Kidney (tissue), 14 donors: ENCODE measurements around the gene GCK. TPM values are rescaled to one million over a fixed set of nuclear protein-coding genes. Genes with fewer than 3 reads are reported as not detected.

Experiments used
- DNase-seq, 5 donors: peaks; one replicate each; pipeline ENCODE4 v3.0.0-alpha.2; 2013 to 2020
- FAIRE-seq: peaks from 2 replicates; lab custom pipeline; 2012; peaks lifted over from hg19 to GRCh38; lab: Jason Lieb, UNC
- H3K27ac ChIP-seq, 2 donors: one replicate each; pipeline ENCODE4 v1.7.0; 2013; ENCODE audit warnings: low read depth in 2 of 2, low read length in 2 of 2, inconsistent platforms in 1 of 2
- H3K27me3 ChIP-seq: one replicate; pipeline ENCODE4 v1.7.1; 2013; ENCODE audit warnings: low read length, inconsistent platforms; ENCODE audit not compliant: control insufficient read depth, insufficient read depth
- H3K36me3 ChIP-seq, 3 donors: one replicate each; pipeline versions ENCODE4 v1.7.0 to v1.7.1; 2013; ENCODE audit warnings: low read length in 3 of 3, control low read depth in 1 of 3, inconsistent platforms in 1 of 3; ENCODE audit not compliant: insufficient read depth in 3 of 3, control insufficient read depth in 2 of 3
- H3K4me1 ChIP-seq, 3 donors: one replicate each; pipeline versions ENCODE4 v1.7.0 to v1.7.1; 2013; ENCODE audit warnings: low read length in 3 of 3, inconsistent platforms in 1 of 3, low read depth in 1 of 3; ENCODE audit not compliant: control insufficient read depth in 2 of 3, insufficient read depth in 2 of 3
- H3K4me3 ChIP-seq, 3 donors: one replicate each; pipeline versions ENCODE4 v1.7.0 to v1.8.1; 2013; ENCODE audit warnings: low read length in 3 of 3, control low read depth in 1 of 3, inconsistent platforms in 1 of 3
- H3K9ac ChIP-seq, 3 donors: one replicate each; pipeline versions ENCODE4 v1.7.0 to v1.7.1; 2013; ENCODE audit warnings: low read length in 3 of 3, control low read depth in 1 of 3, inconsistent platforms in 1 of 3
- H3K9me3 ChIP-seq, 3 donors: one replicate each; pipeline versions ENCODE4 v1.7.0 to v1.7.1; 2013; ENCODE audit warnings: low read length in 3 of 3, control low read depth in 1 of 3, inconsistent platforms in 1 of 3; ENCODE audit not compliant: control insufficient read depth in 2 of 3, insufficient read depth in 1 of 3
- CTCF ChIP-seq: IDR thresholded peaks from 3 replicates; pipeline ENCODE4 v1.5.1; 2012; ENCODE audit warnings: mild to moderate bottlenecking, moderate library complexity, borderline replicate concordance; ENCODE audit not compliant: insufficient read depth; ENCODE audit errors: extremely low read depth
- intact Hi-C: fragments of 100-400 bp; cut with DNase I; formaldehyde crosslinking; loops from one replicate; pipeline ENCODE4 v1.11.1; 2022
- polyA plus RNA-seq: library from polyadenylated mRNA; stranded (reverse); fragments of 350-450 nt; fragmentation: Illumina TruSeq; extraction: RNeasy Lipid Tissue Mini Kit (QIAGEN cat#74804); gene quantifications from one replicate; pipeline ENCODE4 v1.2.3, GENCODE V29; 2014; ENCODE audit warnings: low read depth, low replicate concordance; ENCODE audit not compliant: insufficient read depth
- total RNA-seq: library from RNA; stranded (reverse); fragmentation: NEBNext Ultra II Directional; extraction: Animal tissue kit (Norgen Biotek cat#: 25700); gene quantifications from one replicate; pipeline ENCODE4 v1.2.1, GENCODE V29; 2021
- donor health status: control.
- donor health status: control.
- donor health status: control.
- donor health status: control.
- donor health status: control.
- donor health status: DM: yes; HTN: yes; CAD: no.
- donor health status: Normal renal cell carcinoma (clear cell type).

The GCK gene
- total and polyA plus RNA-seq, 2 donors from 2014 or later: 0.25 to 1.0 TPM

GRCh38 chr7:44145479-44145968 lies 43.7 kb downstream of the GCK start:
- no peaks in the 10 kb centered on the region for H3K9me3 ChIP-seq
- FAIRE-seq: no peak
- H3K9ac ChIP-seq: no peak overlapping the region
- no peak for TF ChIP-seq CTCF
- H3K4me3 ChIP-seq: peak overlapping the region in 2 of 3 donors; percentile 33 to 47
- no peaks in the 10 kb centered on the region for H3K36me3 ChIP-seq
- DNase-seq: peak in 4 of 5 donors; percentile 38 to 73 (median 62)
- no peaks in the 10 kb centered on the region for H3K27me3 ChIP-seq
- H3K27ac ChIP-seq: no peak overlapping the region
- peaks cover 0 to 4% (median 0%) of the 10 kb centered on the region in 3 donors for H3K4me1 ChIP-seq
- intact Hi-C loops: no loop called here

- peaks cover 0 to 4% (median 0%) of the 10 kb centered on the region in 3 donors for H3K4me1 ChIP-seq
- no peak overlapping the region for H3K9ac ChIP-seq
- peak overlapping the region in 1 of 3 donors; percentile 47 for H3K4me3 ChIP-seq
- no peak for TF ChIP-seq CTCF
- no peak for FAIRE-seq
- H3K27ac ChIP-seq: no peak overlapping the region
- no peaks in the 10 kb centered on the region for H3K27me3 ChIP-seq
- H3K36me3 ChIP-seq: no peaks in the 10 kb centered on the region
- no peaks in the 10 kb centered on the region for H3K9me3 ChIP-seq
- intact Hi-C loops: no loop called here
- DNase-seq: peak in 1 of 5 donors; percentile 79
These were observed 44.2 kb downstream of the GCK start for GRCh38 chr7:44144968-44145478.

GRCh38 chr7:44144426-44144967 lies 44.7 kb downstream of the GCK start:
- DNase-seq (peak in 1 of 5 donors; percentile 46), FAIRE-seq (no peak)
- intact Hi-C loops: no loop called here

More at GRCh38 chr7:44144426-44144967, 44.7 kb downstream of the GCK start:
- TF ChIP-seq CTCF: no peak
- Histone ChIP-seq H3K27me3 (no peaks in the 10 kb centered on the region), H3K4me1 (peaks cover 0 to 4% (median 0%) of the 10 kb centered on the region in 3 donors), H3K9me3 (no peaks in the 10 kb centered on the region), H3K4me3 (no peak overlapping the region), H3K36me3 (no peaks in the 10 kb centered on the region), H3K27ac (no peak overlapping the region), H3K9ac (no peak overlapping the region)
